ENCODE data around the gene MAPK10. TPM values are rescaled to one million over a fixed set of nuclear protein-coding genes. Genes with fewer than 3 reads are reported as not detected.

The MAPK10 gene
- polyA plus RNA-seq, 6 donors from 2014 or later = 0.08 to 1.5 (median 0.97) TPM

DNA sequence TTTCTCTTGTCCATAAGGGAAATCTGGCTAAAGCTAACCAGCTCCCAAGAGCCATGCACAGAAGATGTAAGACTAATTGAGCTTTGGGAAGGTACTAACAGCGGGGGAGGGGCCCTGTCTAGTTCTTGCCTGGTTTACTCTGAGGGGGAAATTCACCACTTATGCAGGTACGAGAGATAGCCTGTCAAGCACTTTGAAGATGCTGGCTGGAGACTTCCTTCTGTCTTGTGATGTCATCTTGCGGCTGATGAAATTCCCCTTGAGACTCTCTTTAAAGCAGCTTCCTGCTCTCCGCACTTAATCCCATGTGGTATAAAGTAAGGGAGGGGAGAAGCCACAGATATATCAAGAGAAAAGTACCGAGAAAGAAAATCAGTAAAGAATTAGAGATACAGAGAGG lies 345.3 kb downstream of the MAPK10 start:
- Mint-ChIP-seq H3K27me3 (no peaks in the 10 kb centered on the region), H3K9me3 (no peaks in the 10 kb centered on the region), H3K4me3 (peak overlapping the region in 7 of 8 donors; percentile 21 to 80 (median 69)), H3K27ac (peak overlapping the region; percentile 12 to 94 (median 42)), H3K4me1 (peaks cover 10 to 13% (median 13%) of the 10 kb centered on the region in 3 donors), H3K36me3 (no peaks in the 10 kb centered on the region)
- DNase-seq (peak; percentile 26), ATAC-seq (ENCODE audit: low read depth in 2 of 2) (peak; percentile 93)

DNA sequence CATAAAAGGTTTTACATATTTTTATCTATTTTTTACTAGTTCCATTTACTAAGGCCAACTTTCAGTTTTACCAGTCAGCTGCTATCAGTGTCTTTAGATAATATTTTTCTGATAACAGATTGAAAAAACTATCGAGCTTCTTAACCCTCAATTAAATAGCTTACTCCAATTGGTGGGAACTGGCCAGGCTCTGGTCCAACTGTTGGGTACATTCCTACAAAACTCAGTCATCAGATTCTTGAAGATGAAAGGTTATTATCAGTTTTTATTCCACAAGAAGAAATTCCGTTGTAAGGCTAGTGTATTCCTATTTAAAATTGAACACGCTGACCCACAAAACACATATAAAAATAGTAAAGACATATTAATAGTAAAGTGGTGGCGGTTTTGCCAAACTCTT lies 346.2 kb downstream of the MAPK10 start:
- Mint-ChIP-seq H3K9me3 (no peaks in the 10 kb centered on the region), H3K27me3 (no peaks in the 10 kb centered on the region), H3K36me3 (no peaks in the 10 kb centered on the region), H3K4me3 (no peak overlapping the region), H3K27ac (no peak overlapping the region), H3K4me1 (peaks cover 10 to 13% (median 13%) of the 10 kb centered on the region in 3 donors)
- DNase-seq (no peak), ATAC-seq (ENCODE audit: low read depth in 2 of 2) (no peak)

GRCh38 chr4:86011117-86011516 lies 348.7 kb downstream of the MAPK10 start:
- H3K4me1 Mint-ChIP-seq = peaks cover 10 to 13% (median 13%) of the 10 kb centered on the region in 3 donors
- no peak for DNase-seq
- H3K27me3 Mint-ChIP-seq = no peaks in the 10 kb centered on the region
- H3K9me3 Mint-ChIP-seq = no peaks in the 10 kb centered on the region
- no peak for ATAC-seq (ENCODE audit: low read depth in 2 of 2)
- H3K27ac Mint-ChIP-seq = peak overlapping the region in 1 of 6 donors; percentile 29
- no peak overlapping the region for H3K4me3 Mint-ChIP-seq
- H3K36me3 Mint-ChIP-seq = no peaks in the 10 kb centered on the region

- Mint-ChIP-seq H3K9me3 (no peaks in the 10 kb centered on the region), H3K27me3 (no peaks in the 10 kb centered on the region), H3K36me3 (peaks cover 15 to 16% of the 10 kb centered on the region in 2 donors), H3K27ac (no peak overlapping the region), H3K4me1 (peaks cover 0 to 4% (median 0%) of the 10 kb centered on the region in 3 donors), H3K4me3 (no peak overlapping the region)
- ATAC-seq (ENCODE audit: low read depth in 2 of 2) = no peak
- DNase-seq = no peak
These were observed 352.8 kb downstream of the MAPK10 start for GRCh38 chr4:86007042-86007441.

DNA sequence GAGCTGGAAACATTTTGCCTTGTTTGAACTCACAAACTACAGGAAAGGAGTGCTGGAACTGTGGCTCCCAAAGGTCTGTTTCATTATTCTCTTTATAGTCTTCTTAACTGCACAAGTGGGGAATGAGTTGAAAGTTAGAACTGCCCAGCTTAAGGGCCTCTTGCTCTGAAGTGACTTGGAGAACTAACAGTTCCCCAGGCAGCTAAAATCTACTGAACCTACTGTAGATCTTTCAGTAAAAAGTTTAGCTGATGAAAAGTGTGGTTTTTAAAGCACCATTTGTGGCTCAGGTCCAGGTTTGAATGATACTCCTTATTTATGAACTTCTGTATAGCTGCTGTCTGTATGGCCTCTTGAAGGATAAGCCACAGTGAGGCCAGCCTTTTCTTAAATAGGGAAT lies 353.8 kb downstream of the MAPK10 start:
- peaks cover 24 to 26% of the 10 kb centered on the region in 2 donors for H3K36me3 Mint-ChIP-seq
- no peak overlapping the region for H3K4me3 Mint-ChIP-seq
- DNase-seq (no peak), ATAC-seq (ENCODE audit: low read depth in 2 of 2) (no peak)
- H3K27ac Mint-ChIP-seq = no peak overlapping the region
- no peaks in the 10 kb centered on the region for H3K9me3 Mint-ChIP-seq
- H3K4me1 Mint-ChIP-seq = peaks cover 0 to 4% (median 0%) of the 10 kb centered on the region in 3 donors
- H3K27me3 Mint-ChIP-seq = no peaks in the 10 kb centered on the region

- peak overlapping the region in 1 of 6 donors; percentile 18 for H3K27ac Mint-ChIP-seq
- DNase-seq (no peak), ATAC-seq (ENCODE audit: low read depth in 2 of 2) (no peak)
- peaks cover 0 to 4% (median 0%) of the 10 kb centered on the region in 3 donors for H3K4me1 Mint-ChIP-seq
- H3K27me3 Mint-ChIP-seq = no peaks in the 10 kb centered on the region
- H3K4me3 Mint-ChIP-seq = no peak overlapping the region
- peaks cover 24 to 26% of the 10 kb centered on the region in 2 donors for H3K36me3 Mint-ChIP-seq
- no peaks in the 10 kb centered on the region for H3K9me3 Mint-ChIP-seq
These were observed 355.8 kb downstream of the MAPK10 start for GRCh38 chr4:86004030-86004429.

- Mint-ChIP-seq H3K4me3 (no peak overlapping the region), H3K36me3 (peaks cover 30 to 34% of the 10 kb centered on the region in 2 donors), H3K4me1 (peaks cover 0 to 7% (median 0%) of the 10 kb centered on the region in 3 donors), H3K27me3 (no peaks in the 10 kb centered on the region), H3K9me3 (no peaks in the 10 kb centered on the region), H3K27ac (peak overlapping the region in 1 of 6 donors; percentile 65)
- ATAC-seq (ENCODE audit: low read depth in 2 of 2) = no peak
- no peak for DNase-seq
These were observed 358.3 kb downstream of the MAPK10 start for GRCh38 chr4:86001591-86001990.

GRCh38 chr4:85995361-85995760 lies 364.5 kb downstream of the MAPK10 start:
- DNase-seq (no peak), ATAC-seq (ENCODE audit: low read depth in 2 of 2) (no peak)
- Mint-ChIP-seq H3K27ac (peak overlapping the region in 2 of 6 donors; percentile 55 to 93), H3K36me3 (peaks cover 29 to 36% of the 10 kb centered on the region in 2 donors), H3K9me3 (no peaks in the 10 kb centered on the region), H3K27me3 (no peaks in the 10 kb centered on the region), H3K4me3 (peak overlapping the region in 1 of 8 donors; percentile 2), H3K4me1 (peaks cover 0 to 6% (median 0%) of the 10 kb centered on the region in 3 donors)

DNA sequence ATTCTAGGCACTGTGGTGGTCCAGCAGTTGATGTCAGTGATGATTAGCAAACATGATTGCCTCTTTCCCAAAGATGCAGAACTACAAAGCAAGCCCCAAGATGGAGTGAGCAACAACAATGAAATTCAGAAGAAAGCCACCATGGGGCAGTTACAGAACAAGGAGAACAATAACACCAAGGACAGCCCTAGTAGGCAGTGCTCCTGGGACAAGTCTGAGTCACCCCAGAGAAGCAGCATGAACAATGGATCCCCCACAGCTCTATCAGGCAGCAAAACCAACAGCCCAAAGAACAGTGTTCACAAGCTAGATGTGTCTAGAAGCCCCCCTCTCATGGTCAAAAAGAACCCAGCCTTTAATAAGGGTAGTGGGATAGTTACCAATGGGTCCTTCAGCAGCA lies 365.3 kb downstream of the MAPK10 start:
- no peak for DNase-seq
- Mint-ChIP-seq H3K27ac (peak overlapping the region in 2 of 6 donors; percentile 44 to 65), H3K27me3 (no peaks in the 10 kb centered on the region), H3K9me3 (no peaks in the 10 kb centered on the region), H3K4me1 (peaks cover 0 to 6% (median 0%) of the 10 kb centered on the region in 3 donors), H3K36me3 (peaks cover 29 to 36% of the 10 kb centered on the region in 2 donors), H3K4me3 (no peak overlapping the region)
- ATAC-seq (ENCODE audit: low read depth in 2 of 2) = no peak

DNA sequence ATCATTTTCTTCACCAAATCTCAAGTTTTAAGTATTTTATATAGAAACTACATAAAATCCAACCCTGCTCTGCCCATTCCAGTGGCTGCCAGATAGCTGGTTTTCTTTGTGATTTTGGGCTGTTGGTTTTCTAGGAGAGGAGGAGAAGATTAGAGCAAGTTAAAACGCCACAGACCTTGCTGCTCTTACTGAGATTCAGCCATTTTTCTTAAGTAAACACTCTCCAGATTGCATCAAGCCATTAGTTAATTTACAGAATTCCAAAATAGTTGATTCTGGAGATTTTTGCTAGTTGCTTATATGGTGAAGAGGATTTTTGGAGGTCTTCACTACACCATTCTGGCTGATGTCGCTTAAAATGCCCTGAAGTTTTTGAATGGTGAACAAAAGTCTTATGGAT lies 366.2 kb downstream of the MAPK10 start:
- H3K36me3 Mint-ChIP-seq = peaks cover 28 to 41% of the 10 kb centered on the region in 2 donors

GRCh38 chr4:85986266-85986665 lies 373.6 kb downstream of the MAPK10 start:
- H3K9me3 Mint-ChIP-seq = no peaks in the 10 kb centered on the region
- no peaks in the 10 kb centered on the region for H3K27me3 Mint-ChIP-seq
- no peak for DNase-seq
- no peak overlapping the region for H3K4me3 Mint-ChIP-seq
- H3K4me1 Mint-ChIP-seq = peaks cover 0 to 12% (median 0%) of the 10 kb centered on the region in 3 donors
- H3K36me3 Mint-ChIP-seq = peaks cover 35 to 37% of the 10 kb centered on the region in 2 donors
- peak overlapping the region in 1 of 6 donors; percentile 70 for H3K27ac Mint-ChIP-seq
- no peak for ATAC-seq (ENCODE audit: low read depth in 2 of 2)

More for the DNA sequence above, 366.2 kb downstream of the MAPK10 start:
- Mint-ChIP-seq H3K9me3 (no peaks in the 10 kb centered on the region), H3K27ac (peak overlapping the region in 1 of 6 donors; percentile 33), H3K27me3 (no peaks in the 10 kb centered on the region), H3K4me3 (no peak overlapping the region), H3K4me1 (peaks cover 0 to 6% (median 0%) of the 10 kb centered on the region in 3 donors)
- ATAC-seq (ENCODE audit: low read depth in 2 of 2) = no peak
- no peak for DNase-seq

GRCh38 chr4:85979276-85979675 lies 380.6 kb downstream of the MAPK10 start:
- Mint-ChIP-seq H3K27me3 (no peaks in the 10 kb centered on the region), H3K4me1 (peaks cover 0 to 7% (median 2%) of the 10 kb centered on the region in 3 donors), H3K36me3 (peaks cover 40 to 42% of the 10 kb centered on the region in 2 donors), H3K9me3 (no peaks in the 10 kb centered on the region), H3K27ac (peak overlapping the region in 2 of 6 donors; percentile 8 to 22), H3K4me3 (no peak overlapping the region)
- ATAC-seq (ENCODE audit: low read depth in 2 of 2) = peak in 1 of 2 donors; percentile 38
- no peak for DNase-seq

- ATAC-seq (ENCODE audit: low read depth in 2 of 2) = no peak
- H3K9me3 Mint-ChIP-seq = no peaks in the 10 kb centered on the region
- no peak for DNase-seq
- H3K4me3 Mint-ChIP-seq = no peak overlapping the region
- H3K27ac Mint-ChIP-seq = no peak overlapping the region
- no peaks in the 10 kb centered on the region for H3K27me3 Mint-ChIP-seq
- H3K36me3 Mint-ChIP-seq = peaks cover 12 to 14% of the 10 kb centered on the region in 2 donors
- peaks cover 0 to 15% (median 13%) of the 10 kb centered on the region in 3 donors for H3K4me1 Mint-ChIP-seq
These were observed 389.3 kb downstream of the MAPK10 start for GRCh38 chr4:85970535-85970934.

DNA sequence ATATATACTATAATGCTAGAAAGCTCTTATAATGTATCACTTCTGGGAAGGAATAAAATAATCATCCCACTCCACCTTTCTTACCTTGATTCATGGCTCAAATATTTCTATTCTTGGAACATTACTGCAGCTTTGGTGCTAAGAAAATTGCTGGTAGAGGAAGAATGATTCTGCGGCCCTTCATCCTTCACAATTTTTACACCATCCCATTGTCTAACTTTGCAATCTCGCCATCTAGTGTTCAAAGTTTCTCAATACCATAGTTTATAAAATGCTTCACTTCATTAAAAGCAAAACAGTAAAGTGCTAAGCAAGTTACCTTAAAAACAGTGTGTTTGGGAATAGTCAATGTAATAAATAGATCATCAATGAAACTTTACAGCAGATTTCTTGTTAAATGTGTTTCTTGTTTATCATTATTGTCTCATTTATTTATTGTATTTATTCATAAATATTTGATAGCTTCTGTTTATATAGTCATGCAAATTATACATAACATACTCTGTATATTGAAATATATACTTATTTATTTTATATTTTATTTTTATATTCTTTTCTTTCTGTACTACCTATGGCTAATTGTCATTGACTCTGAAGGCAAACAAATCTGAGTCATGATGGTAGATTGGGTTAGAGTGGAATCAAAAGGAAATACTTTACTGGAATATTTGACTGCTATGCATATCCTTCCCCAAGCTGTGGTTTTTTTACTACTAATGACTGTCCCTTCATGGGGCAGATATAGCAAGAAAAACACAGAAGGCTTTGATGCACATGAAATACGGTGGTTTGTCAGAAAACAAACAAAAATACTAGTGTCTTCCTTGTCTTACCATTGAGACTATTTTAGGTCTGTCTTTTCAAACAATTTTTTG lies 390.7 kb downstream of the MAPK10 start:
- H3K36me3 Mint-ChIP-seq = peaks cover 22 to 24% of the 10 kb centered on the region in 2 donors
- H3K4me3 Mint-ChIP-seq = no peak overlapping the region
- no peaks in the 10 kb centered on the region for H3K27me3 Mint-ChIP-seq
- H3K9me3 Mint-ChIP-seq = peaks cover 0 to 12% (median 8%) of the 10 kb centered on the region in 7 donors
- H3K27ac Mint-ChIP-seq = peak overlapping the region in 1 of 6 donors; percentile 3
- DNase-seq (peak; percentile 28), ATAC-seq (ENCODE audit: low read depth in 2 of 2) (peak; percentile 45 to 64)
- H3K4me1 Mint-ChIP-seq = peaks cover 0 to 21% (median 21%) of the 10 kb centered on the region in 3 donors
